HG02610 (cell line): Measurements from ENCODE around the gene MRFAP1L1.

Experiments
- ATAC-seq: cut with Tn5 transposase; IDR thresholded peaks from one replicate; pipeline ENCODE4 v1.9.1; 2021; ENCODE audit warnings: mild to moderate bottlenecking, moderate library complexity; ENCODE audit not compliant: unreplicated experiment

MRFAP1L1 gene

DNA sequence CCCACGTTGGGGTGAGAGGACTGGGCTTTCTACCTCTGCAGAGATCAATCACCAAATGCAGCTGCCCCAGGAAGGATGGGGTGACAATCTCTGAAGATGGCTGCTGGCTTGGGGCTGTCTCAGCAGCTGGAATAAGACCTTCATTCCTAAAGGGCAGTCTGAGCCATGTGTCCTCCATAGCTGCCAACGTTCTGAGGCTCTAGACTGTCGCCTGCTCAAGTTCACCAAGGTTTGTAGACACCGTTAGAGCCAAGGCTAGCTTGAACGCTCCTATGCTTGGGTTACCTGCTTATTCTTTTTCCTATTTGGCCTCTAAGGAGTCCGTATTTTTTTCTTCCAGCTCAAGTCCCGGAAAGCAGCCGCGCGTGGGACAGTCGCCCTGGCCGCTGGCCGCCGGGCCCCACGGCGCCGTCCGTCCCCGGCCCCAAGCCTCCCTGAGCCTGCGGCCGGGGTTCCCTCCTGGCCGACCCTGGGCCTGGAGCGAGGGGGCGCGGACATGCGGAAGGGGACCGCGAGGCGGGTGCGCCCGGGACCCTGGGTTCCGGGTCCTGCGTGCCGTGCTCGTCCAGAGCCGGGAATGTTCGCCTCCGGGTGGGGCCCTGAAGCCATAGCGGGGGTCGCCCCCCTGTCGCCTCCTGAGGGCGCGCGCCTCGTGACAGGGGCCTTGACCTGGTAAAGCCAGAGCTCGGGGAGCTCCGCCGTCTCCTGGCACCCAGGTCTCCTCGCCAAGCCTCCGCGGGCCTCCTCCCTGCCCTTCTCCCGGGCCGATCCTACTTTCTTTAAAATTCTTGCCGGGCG is 45.9 kb downstream of the MRFAP1L1 start:
- no peak for ATAC-seq

DNA sequence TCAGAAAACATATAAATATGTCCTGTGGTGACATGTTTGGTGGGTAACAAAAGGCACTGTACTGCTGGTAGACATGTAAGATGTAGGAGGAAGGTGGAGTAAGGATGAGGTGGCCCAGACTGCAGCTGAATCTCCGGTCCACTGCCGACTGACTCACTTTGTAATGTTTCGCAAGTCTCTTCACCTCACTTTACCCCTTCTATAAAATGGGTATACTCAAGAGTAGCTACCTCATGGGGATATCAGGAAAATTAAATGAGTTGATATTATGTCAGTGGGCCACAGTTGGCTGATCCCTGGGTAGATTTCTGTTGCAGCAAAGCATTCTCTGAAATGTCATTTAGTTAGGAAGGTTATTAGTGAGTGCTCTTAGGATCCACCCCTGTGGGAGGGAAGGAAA is 47.1 kb downstream of the MRFAP1L1 start:
- no peak for ATAC-seq

DNA sequence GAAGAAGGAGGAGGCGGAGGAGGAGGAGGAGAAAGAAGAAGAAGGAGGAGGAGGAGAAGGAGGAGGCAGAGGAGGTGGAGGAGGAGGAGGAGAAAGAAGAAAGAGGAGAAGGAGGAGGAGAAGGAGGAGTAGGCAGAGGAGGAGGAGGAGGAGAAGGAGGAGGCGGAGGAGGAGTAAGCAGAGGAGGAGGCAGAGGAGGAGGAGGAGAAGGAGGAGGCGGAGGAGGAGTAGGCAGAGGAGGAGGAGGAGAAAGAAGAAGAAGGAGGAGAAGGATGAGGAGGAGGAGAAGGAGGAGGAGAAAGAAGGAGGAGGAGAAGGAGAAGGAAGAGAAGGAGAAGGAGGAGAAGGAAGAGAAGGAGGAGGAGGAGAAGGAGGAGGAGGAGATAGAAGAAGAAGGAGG is 49.2 kb downstream of the MRFAP1L1 start:
- ATAC-seq: no peak

DNA sequence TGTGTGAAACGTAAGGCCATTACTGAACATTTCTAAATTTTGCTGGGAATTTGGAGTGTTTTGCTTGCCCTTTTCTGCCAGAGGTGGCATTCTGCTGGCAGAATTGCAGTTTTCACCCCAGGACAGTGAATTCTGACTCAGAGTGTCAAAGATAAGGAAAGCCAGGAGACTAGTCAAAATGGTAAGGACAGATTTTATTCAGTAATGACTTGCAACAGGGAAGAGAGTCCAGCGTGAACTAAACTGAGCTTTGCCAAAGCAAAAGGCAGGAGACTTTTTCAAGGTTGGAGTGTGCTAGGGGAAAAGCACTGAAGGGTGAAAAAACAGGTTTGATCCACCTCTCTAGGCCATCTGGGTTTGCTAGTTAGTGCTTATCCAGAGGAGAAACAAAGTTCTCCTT is 49.8 kb downstream of the MRFAP1L1 start:
- no peak for ATAC-seq

DNA sequence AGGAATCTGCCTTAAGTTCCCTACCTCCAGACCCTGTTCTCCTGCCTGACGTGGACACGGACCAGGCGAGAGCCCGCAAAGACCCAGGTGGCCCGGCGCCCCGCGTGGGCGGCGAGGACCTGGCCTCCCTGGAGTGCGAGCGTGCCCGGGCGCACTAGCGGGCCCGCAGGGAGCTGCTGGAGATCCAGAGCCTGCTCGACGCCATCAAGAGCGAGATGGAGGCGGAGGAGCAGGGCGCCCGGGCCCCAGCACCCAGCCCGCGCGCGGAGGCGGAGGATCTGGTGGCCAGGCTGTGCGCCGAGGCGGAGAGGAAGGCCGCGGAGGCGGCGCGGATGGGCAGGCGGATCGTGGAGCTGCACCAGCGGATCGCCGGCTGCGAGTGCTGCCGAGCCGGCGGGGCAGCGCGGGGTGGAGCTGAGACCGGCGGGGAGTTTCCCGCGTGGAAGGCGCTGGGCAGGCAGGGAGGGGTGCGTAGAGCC is 51.0 kb downstream of the MRFAP1L1 start:
- no peak for ATAC-seq

DNA sequence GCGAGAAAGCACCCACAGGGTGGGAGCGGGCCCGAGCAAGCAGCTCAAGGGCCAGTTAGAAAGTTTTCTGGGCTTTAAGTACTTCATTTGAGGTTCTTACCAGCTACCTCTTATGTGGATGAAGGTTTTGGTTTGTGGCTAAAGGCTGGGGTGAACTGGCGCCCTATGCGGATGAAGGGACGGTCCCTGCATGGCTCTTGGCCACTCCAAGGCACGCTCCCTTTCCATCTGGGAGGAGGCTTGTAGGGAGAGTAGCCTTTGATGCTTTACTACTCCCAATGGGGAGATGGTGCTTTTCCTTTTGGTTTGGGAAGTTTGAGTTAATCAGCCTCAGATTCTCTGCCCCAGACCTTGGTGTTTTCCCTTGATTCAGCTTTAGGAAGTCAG is 51.5 kb downstream of the MRFAP1L1 start:
- ATAC-seq: no peak
